RCC 7860 (cell line): Measurements from ENCODE around the gene LRCH1.

Source experiments
- DNase-seq: peaks from one replicate; pipeline ENCODE4 v3.0.0-alpha.2; 2015; ENCODE audit warnings: low spot score
- FAIRE-seq: peaks from 2 replicates; lab custom pipeline; 2012; peaks lifted over from hg19 to GRCh38; lab: Jason Lieb, UNC

LRCH1 gene

GRCh38 chr13:46587807-46588418 is 34.9 kb downstream of the LRCH1 start:
- FAIRE-seq = peak; percentile 76
- DNase-seq = no peak

GRCh38 chr13:46592385-46592784 is 39.4 kb downstream of the LRCH1 start:
- FAIRE-seq (no peak), DNase-seq (no peak)

GRCh38 chr13:46593398-46593797 is 40.4 kb downstream of the LRCH1 start:
- DNase-seq (no peak), FAIRE-seq (no peak)

- DNase-seq (no peak), FAIRE-seq (no peak)
These were observed 41.6 kb downstream of the LRCH1 start for GRCh38 chr13:46594374-46595078.

GRCh38 chr13:46595136-46595884 is 42.3 kb downstream of the LRCH1 start:
- peak; percentile 17 for FAIRE-seq
- peak; percentile 18 for DNase-seq

GRCh38 chr13:46595885-46596275 is 42.9 kb downstream of the LRCH1 start:
- no peak for FAIRE-seq
- no peak for DNase-seq

- DNase-seq = no peak
- no peak for FAIRE-seq
These were observed 43.5 kb downstream of the LRCH1 start for GRCh38 chr13:46596466-46596865.

- no peak for FAIRE-seq
- no peak for DNase-seq
These were observed 45.3 kb downstream of the LRCH1 start for GRCh38 chr13:46598140-46598819.

- FAIRE-seq = no peak
- DNase-seq = no peak
These were observed 45.8 kb downstream of the LRCH1 start for GRCh38 chr13:46598820-46599180.

- DNase-seq = no peak
- no peak for FAIRE-seq
These were observed 48.0 kb downstream of the LRCH1 start for GRCh38 chr13:46600943-46601311.

GRCh38 chr13:46602531-46602930 is 49.6 kb downstream of the LRCH1 start:
- no peak for DNase-seq
- FAIRE-seq = no peak

GRCh38 chr13:46603165-46603603 is 50.2 kb downstream of the LRCH1 start:
- DNase-seq (no peak), FAIRE-seq (no peak)

GRCh38 chr13:46604226-46604990 is 51.4 kb downstream of the LRCH1 start:
- DNase-seq (no peak), FAIRE-seq (no peak)

- DNase-seq = no peak
- FAIRE-seq = no peak
These were observed 52.3 kb downstream of the LRCH1 start for GRCh38 chr13:46605076-46605824.

GRCh38 chr13:46605825-46606554 is 53.0 kb downstream of the LRCH1 start:
- no peak for FAIRE-seq
- no peak for DNase-seq

- DNase-seq (no peak), FAIRE-seq (no peak)
These were observed 54.0 kb downstream of the LRCH1 start for GRCh38 chr13:46606970-46607369.

- DNase-seq = peak; percentile 95
- peak; percentile 97 for FAIRE-seq
These were observed 55.0 kb downstream of the LRCH1 start for GRCh38 chr13:46607768-46608564.

- DNase-seq (no peak), FAIRE-seq (no peak)
These were observed 56.1 kb downstream of the LRCH1 start for GRCh38 chr13:46609052-46609451.

- no peak for FAIRE-seq
- DNase-seq = no peak
These were observed 56.8 kb downstream of the LRCH1 start for GRCh38 chr13:46609726-46610125.
